Measurements from ENCODE around the gene ALDH1A2.
"Not testable (repeated sequence)": the region's sequence is repeated elsewhere in the genome, so short reads cannot be mapped to it uniquely, and the experiment has no call there.

ALDH1A2 gene

DNA sequence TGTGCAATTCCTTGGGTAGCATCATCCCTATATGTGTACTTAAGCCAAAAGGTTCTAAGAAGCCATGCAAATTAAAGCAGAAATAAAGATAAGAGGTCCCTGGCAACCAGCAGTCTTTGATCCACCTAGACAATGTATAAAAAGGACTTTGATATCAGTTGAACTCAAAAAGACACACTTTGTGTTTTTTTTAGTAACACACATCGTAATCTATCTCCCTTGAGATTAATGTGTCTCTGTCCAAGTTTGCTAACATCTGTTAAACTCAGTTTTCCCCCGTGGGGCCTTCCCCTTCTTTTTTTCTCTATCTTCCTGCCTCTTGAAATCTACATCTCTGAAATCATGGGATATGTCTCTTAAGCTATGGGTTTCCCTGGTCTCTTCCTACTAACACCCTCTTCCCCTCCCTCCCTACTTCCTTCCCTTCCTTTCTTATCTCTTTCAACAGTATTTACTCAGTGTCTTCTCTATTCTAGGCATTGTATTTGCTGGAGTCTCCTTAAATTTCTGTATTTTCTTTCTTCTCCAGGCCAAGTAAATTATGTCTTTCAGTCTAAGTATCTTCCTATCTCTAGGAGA, 27.7 kb downstream of the ALDH1A2 start:
- no peak overlapping the region for H3K4me3 ChIP-seq (replicated peaks; ENCODE audit: low read depth, low read length)
- no peak for DNase-seq (ENCODE audit: low read depth)
- TF ChIP-seq, protein P1, sequence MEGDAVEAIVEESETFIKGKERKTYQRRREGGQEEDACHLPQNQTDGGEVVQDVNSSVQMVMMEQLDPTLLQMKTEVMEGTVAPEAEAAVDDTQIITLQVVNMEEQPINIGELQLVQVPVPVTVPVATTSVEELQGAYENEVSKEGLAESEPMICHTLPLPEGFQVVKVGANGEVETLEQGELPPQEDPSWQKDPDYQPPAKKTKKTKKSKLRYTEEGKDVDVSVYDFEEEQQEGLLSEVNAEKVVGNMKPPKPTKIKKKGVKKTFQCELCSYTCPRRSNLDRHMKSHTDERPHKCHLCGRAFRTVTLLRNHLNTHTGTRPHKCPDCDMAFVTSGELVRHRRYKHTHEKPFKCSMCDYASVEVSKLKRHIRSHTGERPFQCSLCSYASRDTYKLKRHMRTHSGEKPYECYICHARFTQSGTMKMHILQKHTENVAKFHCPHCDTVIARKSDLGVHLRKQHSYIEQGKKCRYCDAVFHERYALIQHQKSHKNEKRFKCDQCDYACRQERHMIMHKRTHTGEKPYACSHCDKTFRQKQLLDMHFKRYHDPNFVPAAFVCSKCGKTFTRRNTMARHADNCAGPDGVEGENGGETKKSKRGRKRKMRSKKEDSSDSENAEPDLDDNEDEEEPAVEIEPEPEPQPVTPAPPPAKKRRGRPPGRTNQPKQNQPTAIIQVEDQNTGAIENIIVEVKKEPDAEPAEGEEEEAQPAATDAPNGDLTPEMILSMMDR (IDR thresholded peaks at IDR 0.05; ENCODE audit: low read length, missing control alignments) = no peak

DNA sequence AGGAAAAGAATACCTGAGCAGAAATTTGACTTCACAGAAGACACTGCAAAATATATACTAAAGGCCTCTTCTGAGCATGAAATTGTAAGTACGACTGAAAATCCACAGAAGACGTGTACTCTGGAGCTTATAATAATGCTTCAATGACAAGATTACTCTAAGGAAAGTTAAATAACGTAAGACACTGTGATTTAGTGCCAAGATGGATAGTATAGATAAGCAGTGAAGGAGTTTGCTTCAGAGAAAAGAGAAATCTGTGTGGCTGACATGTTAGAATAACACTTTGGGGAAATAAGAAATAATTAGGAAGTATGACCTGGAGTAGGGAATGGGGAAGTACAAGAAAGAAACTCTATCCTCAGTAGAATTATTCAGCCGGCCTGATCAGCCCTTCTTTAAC, 28.9 kb downstream of the ALDH1A2 start:
- TF ChIP-seq, protein P1 (IDR thresholded peaks at IDR 0.05; ENCODE audit: low read length, missing control alignments) = no peak
- no peak overlapping the region for H3K4me3 ChIP-seq (replicated peaks; ENCODE audit: low read depth, low read length)
- no peak for DNase-seq (ENCODE audit: low read depth)

DNA sequence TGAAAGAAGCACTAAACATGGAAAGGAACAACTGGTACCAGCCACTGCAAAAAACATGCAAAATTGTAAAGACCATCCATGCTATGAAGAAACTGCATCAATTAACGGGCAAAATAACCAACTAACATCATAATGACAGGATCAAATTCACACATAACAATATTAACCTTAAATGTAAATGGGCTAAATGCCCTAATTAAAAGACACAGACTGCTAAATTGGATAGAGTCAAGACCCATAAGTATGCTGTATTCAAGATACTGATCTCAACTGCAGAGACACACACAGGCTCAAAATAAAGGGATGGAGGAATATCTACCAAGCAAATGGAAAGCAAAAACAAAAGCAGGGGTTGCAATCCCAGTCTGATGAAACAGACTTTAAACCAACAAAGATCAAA, 37.1 kb downstream of the ALDH1A2 start:
- H3K4me3 ChIP-seq (replicated peaks; ENCODE audit: low read depth, low read length); DNase-seq (ENCODE audit: low read depth): not testable (repeated sequence)

DNA sequence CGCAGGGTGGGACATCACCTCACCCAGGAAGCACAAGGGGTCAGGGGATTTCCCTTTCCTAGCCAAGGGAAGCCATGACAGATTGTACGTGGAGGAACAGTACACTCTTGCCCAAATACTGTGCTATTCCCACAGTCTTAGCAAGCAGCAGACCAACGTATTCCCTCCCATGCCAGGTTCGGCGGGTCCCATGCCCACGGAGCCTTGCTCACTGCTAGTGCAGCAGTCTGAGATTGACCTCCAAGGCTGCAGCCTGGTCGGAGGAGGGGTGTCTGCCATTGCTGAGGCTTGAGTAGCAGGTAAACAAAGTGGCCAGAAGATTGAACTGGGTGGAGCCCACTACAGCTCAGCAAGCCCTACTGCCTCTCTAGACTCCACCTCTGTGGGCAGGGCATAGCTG, 39.0 kb downstream of the ALDH1A2 start:
- DNase-seq (ENCODE audit: low read depth) = no peak
- TF ChIP-seq, protein P1 (IDR thresholded peaks at IDR 0.05; ENCODE audit: low read length, missing control alignments) = no peak
- no peak overlapping the region for H3K4me3 ChIP-seq (replicated peaks; ENCODE audit: low read depth, low read length)

DNA sequence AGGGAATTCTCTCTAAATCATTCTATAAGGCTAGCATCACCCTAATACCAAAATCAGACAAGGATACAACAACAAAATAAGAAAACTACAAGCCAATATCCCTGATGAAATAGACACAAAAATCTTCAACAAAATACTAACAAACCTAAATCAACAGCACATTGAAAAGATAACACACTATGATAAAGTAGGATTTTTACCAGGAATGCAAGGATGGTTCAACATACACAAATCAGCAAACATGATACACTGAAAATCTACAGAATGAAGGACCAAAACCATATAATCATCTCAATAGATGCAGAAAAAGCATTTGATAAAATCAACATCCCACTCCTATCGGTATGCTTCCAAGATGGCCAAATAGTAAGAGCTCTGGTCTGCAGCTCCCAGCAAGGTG, 39.5 kb downstream of the ALDH1A2 start:
- peak; percentile 11 for DNase-seq (ENCODE audit: low read depth)
- TF ChIP-seq, protein P1 (IDR thresholded peaks at IDR 0.05; ENCODE audit: low read length, missing control alignments) = no peak
- no peak overlapping the region for H3K4me3 ChIP-seq (replicated peaks; ENCODE audit: low read depth, low read length)

DNA sequence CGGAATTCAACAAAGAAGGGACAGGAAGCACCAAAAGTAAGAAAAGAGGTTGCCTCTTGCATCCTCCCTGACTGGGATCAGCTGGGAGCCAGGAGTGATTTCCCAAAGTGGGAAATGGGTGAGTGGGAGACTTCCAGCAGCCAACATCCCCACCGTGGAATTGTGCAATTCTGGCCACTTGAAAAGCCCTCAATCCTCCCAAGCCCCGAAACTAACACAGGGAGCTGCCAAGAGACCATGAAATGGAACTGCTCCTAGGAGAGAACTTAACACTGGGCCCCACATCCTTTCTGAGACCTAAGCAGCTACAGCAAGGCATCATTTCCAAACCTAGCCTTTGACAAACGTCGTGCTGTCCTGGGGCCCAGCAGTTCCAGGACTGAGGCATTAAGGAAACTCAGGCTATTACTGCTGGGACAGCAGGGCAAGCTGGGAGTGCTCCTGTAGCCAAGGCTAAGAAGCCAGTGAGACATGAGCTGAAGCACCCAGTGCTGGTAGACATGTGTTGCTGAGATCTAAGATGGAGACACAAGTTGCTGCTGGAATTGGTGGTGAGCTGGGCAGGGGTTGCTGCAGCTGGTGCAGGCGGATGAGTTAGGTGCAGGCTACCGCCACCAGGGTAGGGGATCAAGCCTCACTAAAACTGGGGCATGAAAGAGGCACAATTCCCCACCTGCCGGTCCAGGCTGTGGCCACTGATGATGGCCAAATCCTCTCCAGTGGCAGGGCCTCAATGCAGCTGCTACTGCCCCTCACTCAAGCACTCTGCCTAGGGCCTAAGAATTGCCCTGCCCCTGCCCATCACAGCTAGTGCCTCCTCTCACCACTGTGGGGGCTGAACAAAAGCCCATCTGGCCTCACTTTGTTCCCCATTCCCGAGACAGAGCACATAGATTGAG, 43.9 kb downstream of the ALDH1A2 start:
- no peak overlapping the region for H3K4me3 ChIP-seq (replicated peaks; ENCODE audit: low read depth, low read length)
- DNase-seq (ENCODE audit: low read depth) = peak; percentile 44
- TF ChIP-seq, protein P1 (IDR thresholded peaks at IDR 0.05; ENCODE audit: low read length, missing control alignments) = no peak

DNA sequence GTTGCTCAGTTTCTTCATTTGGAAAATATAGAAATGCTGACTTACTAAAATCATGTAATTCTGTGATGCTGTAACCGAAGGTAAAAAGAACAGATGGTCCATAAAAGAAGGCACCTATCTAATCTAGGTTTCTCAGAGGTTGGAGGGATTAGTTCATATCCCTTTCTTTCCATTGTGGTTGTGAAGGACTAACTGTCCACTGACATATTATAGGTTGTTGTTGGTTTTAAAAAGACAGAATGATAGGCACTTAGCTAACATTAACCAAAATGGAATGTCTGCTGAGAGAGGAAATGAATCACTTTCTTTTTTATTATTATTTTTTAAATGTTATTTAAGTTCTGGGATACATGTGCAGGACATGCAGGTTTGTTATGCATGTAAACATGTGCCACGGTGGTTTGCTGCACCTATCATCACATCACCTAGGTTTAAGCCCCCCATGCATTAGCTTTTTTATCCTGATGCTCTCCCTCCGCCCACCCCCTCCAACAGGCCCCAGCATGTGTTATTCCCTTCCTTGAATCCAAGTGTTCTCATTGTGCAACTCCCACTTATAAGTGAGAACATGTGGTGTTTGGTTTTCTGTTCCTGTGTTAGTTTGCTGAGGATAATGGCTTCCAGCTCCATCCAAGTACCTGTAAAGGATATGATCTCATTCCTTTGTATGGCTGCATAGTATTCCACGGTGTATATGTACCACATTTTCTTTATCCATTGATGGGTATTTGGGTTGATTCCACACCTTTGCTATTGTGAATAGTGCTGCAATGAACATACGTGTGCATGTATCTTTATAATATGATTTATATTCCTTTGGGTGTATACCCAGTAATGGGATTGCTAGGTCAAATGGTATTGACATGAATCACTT, 45.8 kb downstream of the ALDH1A2 start:
- H3K4me3 ChIP-seq (replicated peaks; ENCODE audit: low read depth, low read length) = no peak overlapping the region
- DNase-seq (ENCODE audit: low read depth) = peak; percentile 62
- TF ChIP-seq, protein P1 (IDR thresholded peaks at IDR 0.05; ENCODE audit: low read length, missing control alignments) = no peak
